Superior temporal gyrus (tissue), 1 donor: ENCODE data around the gene RAPGEF1.

Experiments used
- DNase-seq: peaks from one replicate; pipeline ENCODE4 v3.0.0-alpha.2; 2016; ENCODE audit errors: extremely low spot score

Gene RAPGEF1

DNA sequence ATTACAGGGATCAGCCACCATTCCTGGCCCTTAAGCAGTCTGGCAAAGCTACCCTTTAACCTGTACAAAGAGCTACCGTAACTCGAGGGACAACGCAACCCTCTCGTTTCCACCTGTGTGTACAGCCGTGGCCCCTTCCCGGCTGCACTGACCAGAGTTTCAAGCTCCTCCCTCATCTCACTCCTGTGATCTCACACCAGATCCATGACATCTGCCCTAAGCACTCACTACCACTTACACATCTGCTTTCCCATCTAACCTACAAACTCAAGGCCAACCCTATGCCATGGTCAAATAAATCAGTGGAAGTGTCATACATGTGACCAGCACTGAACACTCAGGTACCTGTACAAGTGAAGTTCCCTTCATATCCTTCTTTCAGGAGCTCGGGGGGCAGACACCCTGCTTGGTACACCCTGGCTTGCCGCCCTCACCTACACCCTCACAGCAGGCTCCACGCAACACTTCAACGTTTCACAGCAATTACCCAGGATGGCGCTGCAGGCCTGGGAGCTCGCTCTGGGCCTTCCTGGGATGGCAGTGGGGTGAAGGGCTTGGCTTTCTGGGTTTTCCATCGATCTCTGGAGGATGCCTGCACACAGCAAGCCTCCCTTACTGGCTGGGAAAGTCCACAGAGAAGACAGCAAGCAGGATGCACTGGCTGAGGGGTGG lies 132.8 kb downstream of the RAPGEF1 start:
- DNase-seq, result no peak

- no peak for DNase-seq
Observed at GRCh38 chr9:131605770-131606590, 133.9 kb downstream of the RAPGEF1 start.

DNA sequence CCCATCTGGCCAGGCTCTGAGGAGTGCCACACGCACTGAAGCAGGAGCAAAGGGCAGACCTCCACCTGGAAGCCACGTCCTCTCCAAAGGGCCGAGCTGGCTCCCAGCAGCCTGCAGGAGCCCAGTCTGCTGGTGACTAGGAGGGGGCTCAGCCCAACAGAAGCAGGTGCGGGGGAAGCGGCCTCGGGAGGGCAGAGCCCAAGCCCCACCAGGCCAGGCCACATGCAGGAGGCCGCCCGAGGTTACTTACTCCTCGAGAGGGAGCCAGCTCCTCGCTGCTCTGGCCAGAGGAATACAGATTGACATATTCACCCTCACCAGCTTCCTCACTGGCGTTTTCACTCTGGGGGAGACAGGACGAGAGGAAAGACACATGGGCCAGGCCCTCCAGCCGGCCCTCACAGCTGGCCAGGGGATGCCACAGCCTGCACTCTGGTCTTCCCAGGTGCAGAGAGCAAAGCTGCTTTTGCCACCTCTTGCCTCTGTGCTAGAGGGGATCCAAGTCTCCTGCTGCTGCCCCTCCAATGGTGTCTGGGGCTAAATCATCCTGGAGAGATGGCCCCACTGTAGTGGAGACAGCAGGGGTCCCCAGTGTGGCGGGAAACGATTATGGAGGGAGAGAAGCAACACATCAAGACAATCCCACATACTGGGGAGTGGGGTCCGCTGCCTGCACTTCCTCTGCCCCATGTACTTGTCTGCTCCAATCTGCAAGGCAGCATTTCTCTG lies 136.0 kb downstream of the RAPGEF1 start:
- no peak for DNase-seq

DNA sequence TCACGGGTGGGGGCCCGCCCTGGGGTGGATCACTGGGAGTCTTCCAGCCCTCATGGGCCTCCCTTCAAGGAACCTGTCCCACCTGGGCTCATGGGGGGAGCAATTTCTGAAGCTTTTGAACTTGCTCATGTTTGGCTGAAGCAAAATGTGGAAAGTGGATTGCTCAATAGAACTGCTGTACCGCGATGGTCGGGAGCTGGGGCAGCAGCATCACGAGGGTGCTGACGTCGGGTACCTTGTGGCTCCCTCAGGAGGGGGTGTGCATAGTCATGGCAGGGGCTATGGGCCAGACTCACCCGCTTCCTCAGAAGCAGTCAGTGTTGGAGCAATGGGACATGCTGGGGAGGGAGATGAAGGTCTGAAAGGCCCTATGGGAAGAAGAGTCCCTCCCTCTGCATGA lies 136.7 kb downstream of the RAPGEF1 start:
- DNase-seq, result no peak

GRCh38 chr9:131601683-131602181 lies 138.1 kb downstream of the RAPGEF1 start:
- DNase-seq, result no peak

GRCh38 chr9:131598121-131598520 lies 141.8 kb downstream of the RAPGEF1 start:
- DNase-seq, result no peak

DNA sequence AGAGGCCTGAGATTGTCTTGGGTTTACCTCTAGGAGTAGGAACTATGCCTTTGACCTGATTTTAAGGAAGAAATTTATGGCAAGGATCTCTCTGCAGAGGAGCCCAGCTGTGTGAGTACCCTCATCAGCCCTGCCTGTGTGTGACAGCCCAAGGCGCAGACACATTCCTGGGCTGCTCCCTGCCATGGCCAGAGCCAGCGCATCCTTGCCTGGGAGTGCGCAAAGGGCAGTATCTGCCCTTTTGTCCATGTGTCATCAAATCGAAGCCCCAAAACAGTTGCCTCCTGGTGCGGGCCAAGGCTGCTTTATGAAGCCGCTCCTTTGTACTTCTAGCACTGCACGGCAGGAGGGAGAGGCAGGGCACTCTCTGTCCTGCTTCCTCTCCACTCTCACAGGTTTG lies 142.6 kb downstream of the RAPGEF1 start:
- DNase-seq, result no peak

DNA sequence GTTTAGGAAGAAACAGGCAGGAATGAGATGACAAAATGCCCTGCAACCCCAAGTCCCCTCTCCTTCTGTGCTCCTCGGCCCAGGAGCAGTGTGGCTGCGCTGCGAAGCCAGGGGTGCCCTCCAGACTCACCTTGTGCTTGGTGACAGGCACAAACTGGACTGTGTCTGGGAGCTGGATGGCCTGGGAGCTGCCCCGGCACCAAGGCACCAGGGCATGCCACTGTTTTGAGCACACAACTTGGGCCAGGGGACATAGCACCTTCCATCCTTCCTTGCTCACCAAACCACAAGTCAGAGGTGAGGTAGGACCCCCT lies 143.5 kb downstream of the RAPGEF1 start:
- DNase-seq, result no peak

- DNase-seq, result no peak
Observed at GRCh38 chr9:131595696-131596429, 144.0 kb downstream of the RAPGEF1 start.

DNA sequence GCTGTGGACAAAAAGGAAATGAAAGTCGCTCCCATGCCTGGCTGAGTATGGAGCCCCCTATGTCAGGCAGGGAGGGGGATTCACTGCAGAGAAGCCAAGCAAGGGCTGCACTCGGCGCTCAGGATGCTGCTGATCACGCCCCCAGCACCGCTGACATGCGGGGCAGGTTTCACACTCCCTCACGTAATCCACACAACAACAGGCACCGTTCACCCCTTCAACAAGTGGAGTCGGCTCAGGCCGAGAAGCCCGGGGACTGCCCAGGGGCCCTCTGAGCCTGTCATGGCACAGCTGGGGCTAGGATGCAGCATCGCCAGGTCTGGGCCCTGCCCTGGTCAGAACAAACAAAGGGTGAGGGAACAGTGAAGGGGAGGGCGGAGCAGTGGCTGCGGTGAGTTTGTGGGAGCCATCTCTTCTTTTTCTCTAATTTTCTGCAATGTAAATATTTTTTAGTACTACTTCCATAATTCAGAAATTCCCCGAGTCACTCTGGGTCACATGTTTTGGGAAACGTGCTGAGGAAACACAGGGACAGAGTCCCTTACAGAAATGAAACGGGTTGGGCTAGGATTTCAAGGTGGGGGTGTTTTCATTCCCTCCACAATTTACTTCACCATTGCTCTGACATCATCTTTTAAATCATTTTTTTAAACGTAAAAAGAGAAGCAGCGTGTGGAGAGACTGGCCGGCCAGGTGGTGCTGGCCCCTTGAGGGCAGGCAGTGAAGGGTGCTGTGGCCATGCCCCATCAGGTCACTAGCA lies 144.8 kb downstream of the RAPGEF1 start:
- DNase-seq, result no peak

- no peak for DNase-seq
Observed at GRCh38 chr9:131593936-131594665, 145.8 kb downstream of the RAPGEF1 start.

DNA sequence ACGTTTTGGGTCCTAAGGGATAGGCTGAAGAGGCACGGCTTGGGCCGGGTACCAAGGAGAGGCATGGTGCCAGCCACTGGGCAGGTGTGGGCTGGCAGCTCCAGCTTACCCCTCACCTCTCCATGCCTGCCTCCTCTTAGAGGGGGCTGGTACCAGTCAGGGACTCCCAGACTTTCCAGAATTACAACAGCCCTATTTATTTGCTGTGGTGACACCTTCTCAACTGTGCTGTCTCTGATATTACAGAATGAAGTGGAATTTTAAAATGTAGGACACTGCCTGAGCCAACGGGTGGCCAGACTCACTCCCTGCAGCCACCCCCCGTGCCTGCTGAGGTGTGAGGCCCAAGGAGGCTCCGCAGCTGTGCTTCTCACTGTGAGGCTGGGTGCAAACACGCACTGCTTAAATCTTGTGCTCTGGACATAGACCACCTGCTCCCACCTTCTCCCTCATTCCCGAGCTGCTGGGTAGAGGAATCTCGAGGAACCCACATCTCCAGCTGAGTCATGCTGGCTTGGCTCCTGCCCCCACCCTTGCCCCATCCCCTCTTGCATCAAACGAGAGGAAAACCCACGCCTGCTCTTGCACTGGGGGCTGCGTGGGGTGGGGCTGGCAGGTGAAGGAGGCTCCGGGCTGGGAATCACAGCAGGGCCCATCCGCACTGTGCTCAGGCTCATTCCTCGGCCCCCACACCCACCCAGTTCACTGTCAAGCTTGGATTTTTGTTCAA lies 146.6 kb downstream of the RAPGEF1 start:
- DNase-seq, result no peak

GRCh38 chr9:131591845-131592208 lies 148.0 kb downstream of the RAPGEF1 start:
- no peak for DNase-seq

DNA sequence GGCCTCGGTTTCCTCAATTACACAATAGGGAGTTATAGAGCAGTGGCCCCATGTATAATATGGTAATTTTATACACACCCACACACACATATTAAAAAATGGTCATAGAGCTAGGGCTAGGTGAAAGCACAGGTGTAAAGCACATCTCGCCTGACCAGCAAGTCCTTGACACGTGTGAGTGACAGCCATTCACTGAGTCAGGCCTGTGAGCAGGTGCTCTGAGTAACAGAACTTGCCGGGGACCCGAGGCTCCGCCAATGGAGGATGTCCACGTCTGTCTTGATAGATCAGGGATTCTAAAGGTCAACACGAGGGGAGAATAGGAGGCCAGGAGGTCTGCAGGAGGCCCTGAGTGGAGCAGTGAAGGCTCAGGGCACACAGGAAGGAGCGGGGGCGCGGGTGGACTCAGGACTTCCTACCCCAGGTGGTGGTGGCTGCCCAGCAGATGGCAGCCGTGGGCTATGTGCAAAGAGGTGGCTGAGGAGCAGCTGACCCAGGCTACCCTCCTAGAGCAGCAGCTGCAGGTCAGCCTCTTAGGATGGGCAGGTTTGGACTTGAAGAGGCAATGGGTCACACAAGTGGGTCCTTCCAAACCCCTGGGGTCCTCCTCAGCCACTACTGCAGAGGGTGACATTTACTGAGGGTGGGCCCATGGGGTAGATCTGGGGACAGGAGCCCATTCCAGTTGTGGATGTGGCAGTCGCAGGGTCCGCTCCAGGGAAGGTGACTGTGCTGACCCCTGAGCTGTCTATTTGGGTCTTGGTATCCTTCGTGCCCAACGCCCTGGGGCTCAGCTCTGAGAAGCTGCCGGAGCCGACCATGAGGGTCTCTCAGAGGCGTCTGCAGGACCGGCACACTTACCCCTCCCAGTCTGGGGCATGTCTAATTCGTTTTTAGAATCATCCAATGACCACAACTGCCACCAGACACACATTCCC lies 148.7 kb downstream of the RAPGEF1 start:
- DNase-seq, result peak; percentile 79

DNA sequence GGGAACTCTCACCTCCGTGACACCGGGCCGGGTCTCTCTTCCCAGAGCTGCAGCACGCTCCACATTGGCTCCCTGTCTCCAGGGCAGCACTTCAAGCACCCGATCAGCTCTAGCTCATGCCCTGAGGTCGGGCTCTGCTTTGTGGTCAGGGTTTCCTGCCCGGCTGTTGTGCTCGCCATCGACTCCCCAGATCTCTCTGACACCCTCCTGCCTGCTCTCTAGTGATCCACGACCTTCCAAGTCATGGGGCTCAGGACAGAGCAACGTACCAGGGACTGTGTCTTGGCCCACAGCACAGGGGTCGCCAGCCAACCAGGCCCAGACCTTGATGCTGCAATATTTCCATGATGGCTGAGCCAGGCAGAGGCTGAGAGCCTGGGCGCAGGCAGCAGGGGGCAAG lies 149.4 kb downstream of the RAPGEF1 start:
- no peak for DNase-seq

GRCh38 chr9:131589993-131590392 lies 149.9 kb downstream of the RAPGEF1 start:
- DNase-seq, result no peak

GRCh38 chr9:131589124-131589711 lies 150.7 kb downstream of the RAPGEF1 start:
- no peak for DNase-seq

GRCh38 chr9:131588396-131588795 lies 151.5 kb downstream of the RAPGEF1 start:
- DNase-seq, result no peak
